GM19239 (cell line): ENCODE measurements around the gene TAF1A.

ENCODE experiments used
- DNase-seq: peaks from one replicate; pipeline ENCODE4 v3.0.0; 2011; ENCODE audit warnings: low spot score; ENCODE audit not compliant: insufficient read length
- FAIRE-seq: peaks from 2 replicates; lab custom pipeline; 2011; peaks lifted over from hg19 to GRCh38; lab: Jason Lieb, UNC

The TAF1A gene

DNA sequence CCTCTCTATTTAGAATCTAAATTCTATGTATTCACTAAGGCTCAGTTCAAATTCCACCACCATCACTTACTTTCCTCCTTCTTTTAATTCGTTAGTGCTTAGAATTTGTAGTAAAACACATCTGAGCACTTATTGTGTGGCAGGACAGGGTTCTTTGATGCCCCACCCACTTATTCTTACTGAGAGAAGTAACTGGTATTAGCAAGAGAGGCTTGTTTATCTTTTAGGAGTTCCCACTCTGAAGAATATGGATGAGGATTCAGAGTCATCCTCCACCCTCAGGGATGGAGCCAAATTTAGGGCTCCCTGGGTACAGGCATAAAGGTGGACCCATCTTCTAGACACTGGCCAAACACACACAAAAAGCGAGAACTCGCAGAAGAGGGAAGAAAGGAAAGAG, 11.5 kb upstream of the TAF1A start:
- DNase-seq, result no peak
- no peak for FAIRE-seq

DNA sequence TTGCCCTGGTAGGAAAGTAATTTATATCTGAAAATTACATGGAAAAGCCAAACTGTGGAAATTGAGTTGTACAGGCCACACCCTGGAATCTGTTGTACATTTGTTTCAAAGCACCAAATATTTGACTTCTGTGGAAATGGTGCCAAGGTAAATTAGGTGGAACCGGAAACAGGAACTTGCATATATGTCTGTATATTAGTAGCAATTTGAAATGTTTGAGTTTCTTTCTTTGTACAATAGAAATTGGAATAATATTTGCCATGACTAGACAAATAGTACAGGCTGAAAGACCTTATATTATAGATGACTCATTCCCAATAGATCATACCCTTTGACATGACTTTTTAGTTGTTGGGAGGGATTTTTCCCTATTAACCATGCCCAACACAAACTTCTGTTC, 10.5 kb upstream of the TAF1A start:
- FAIRE-seq (no peak), DNase-seq (no peak)

DNA sequence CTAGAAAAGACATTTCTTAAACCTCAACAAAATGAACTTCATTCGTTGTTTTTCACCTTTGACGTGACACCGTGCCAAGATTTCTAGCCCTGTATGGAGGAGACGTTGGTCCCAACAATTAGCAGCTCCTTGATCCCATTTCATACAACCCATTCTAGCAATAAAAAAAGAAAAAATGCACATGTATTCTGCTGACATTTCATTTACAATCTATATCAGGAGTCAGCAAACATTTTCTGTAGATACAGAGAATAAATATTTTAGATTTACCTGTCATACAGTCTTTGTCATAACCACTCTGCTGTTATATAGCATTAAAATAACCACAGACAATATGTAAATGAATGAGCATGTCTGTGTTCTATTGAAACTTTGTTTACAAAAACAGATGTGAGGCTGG, 7.0 kb upstream of the TAF1A start:
- DNase-seq, result no peak
- FAIRE-seq, result no peak

DNA sequence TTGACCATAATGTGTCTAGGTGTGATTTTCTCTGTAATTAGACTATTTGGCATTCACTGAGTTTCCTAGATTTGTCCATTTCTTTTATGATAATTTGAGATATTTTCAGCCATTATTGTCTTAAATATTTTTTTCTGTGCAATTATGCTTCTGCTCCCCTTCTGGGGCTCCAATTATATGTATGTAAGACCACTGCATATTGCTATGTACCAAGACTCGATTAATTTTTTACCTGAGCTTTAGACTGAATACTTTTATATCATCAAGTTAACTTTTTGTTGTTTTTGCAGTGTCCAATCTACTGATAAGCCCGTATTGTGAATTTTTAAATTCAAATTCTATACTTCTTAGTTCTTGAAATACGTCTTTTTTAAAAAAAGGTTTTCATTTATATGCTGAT, 5.1 kb upstream of the TAF1A start:
- FAIRE-seq (no peak), DNase-seq (no peak)

DNA sequence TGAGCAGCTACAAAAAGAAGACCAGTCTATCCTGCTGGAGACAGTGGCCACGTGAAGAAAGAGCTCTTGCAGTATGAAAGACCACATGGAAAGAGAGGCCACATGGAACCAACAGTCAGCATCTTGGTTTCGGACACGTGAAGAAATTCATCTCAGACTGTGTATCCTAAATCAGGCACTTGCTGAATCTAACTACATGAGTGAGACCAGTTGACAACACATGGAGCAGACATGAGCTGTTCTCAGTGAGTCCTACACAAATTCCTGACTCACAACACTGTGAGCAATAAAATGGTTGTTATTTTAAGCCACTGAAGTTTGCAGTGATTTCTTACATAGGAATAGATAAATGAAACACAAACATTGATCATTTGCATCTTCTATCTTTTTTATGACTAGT, 2.4 kb upstream of the TAF1A start:
- no peak for FAIRE-seq

DNA sequence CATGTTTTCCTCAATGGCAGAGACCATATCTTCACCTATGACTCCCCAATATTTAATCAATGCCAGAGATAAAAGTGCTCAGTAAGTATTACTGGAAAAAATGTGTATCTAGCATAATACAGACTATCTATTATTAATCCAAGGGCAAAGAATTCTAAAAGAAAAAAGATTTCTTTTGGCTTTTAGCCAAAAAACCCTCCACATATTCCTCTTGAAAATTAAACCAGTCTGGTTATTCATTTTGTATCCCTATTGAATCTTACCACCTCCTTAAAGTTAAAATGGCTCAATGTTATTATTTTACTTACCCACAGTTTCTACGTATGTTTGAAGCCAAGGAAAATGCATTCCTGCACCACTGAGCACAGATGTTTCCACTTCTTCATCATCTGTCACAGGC, 1.6 kb downstream of the TAF1A start:
- DNase-seq (no peak), FAIRE-seq (no peak)

More for the DNA sequence above, 2.4 kb upstream of the TAF1A start:
- DNase-seq, result no peak

DNA sequence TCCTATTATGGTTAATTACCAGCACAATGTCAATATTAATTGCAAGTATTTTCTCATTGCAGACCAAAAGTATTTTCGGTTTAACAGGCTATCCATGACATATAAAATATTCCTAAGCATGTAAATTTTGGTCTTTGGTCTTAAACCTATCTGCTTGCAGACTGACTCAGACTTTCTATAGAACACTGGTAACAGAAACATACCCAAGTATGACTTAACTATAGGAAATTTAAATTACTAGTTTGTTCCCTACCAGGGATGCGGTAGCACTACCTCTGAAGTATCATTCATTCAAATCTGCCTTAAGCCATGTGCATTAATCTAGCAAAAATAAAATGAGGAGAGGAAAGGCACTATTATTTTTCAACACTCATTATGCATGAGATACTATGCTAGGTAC, 2.9 kb downstream of the TAF1A start:
- DNase-seq (no peak), FAIRE-seq (peak; percentile 18)

DNA sequence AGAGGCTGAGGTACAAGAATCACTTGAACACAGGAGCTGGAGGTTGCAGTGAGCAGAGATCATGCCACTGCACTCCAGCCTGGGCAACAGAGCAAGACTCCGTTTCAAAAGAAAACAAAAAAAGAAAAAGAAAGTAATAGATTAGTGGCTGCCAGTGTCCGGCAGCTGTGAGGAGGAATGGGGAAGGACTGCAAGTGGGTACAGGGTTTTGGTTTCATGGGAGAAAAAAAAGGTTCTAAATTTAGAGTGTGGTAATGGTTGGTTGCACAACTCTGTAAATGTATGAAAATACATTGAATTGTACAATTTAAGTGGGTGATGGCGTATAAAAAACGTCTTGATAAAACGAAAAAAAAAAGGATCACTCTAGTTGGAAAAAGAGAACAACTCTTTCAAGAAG, 6.7 kb downstream of the TAF1A start:
- FAIRE-seq (peak; percentile 94), DNase-seq (peak; percentile 15)

DNA sequence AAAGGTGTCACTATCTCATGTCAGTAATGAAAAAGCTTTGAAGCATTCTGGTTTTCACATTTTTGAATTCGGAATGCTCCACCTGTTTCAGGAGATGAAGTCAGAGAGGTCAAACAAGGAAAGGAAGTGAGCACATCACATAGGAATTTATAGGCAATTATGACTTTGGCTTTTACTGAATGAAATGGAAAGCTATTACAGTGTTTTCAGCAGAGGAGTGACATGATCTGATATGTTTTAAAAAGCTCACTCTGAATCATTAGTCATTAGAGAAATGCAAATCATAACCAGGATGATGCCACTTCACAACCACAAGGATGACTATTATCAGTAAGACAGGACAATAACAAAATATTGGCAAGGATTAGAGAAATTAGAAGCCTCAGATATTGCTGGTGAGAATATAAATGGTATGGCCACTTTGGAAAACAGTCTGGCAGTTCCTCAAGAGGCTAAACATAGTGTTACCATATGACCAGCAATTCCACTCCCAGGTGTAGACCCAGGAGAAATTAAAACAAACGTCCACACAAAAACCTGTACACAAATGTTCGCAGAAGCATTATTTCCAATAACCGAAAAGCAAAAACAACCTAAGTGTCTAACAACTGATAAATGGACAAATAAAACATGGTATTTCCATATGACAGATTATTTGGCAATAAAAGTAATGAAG, 7.5 kb downstream of the TAF1A start:
- DNase-seq, result no peak
- FAIRE-seq, result peak; percentile 55

DNA sequence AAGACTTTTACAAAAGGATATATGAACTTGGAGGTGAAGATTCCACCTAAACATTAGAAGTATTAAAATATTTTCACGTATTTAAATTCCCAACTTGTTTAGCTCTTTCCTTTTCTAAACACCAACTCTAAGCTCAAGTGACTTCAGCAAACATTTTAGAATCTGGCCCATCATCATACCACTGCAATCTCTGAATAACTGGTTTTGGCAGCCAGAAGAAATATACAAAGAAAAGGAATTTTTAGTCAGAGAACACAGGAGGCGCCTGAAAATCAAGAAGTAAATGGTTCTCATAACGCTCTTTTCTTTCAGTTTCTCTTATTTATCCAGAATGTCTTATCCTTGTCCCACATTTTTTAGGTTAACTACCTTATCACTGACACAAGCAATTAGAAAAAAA, 10.4 kb downstream of the TAF1A start:
- DNase-seq, result no peak
- no peak for FAIRE-seq

DNA sequence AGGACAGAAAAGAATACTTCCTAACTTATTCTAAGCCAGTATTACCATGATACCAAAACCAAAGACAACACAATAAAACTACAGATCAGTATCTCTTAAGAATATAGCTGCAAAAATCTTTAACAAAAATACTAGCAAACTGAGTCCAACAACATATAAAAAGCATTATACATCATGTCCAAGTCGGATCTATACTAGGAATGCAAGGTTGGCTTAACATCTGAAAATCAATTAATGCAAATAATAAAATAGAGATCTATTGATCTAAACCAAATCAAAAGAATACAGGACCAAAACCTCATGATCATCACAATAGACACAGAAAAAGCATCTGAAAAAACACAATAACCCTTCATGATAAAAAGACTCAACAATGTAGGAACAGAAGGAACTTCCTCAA, 18.9 kb downstream of the TAF1A start:
- no peak for FAIRE-seq
- DNase-seq, result no peak

DNA sequence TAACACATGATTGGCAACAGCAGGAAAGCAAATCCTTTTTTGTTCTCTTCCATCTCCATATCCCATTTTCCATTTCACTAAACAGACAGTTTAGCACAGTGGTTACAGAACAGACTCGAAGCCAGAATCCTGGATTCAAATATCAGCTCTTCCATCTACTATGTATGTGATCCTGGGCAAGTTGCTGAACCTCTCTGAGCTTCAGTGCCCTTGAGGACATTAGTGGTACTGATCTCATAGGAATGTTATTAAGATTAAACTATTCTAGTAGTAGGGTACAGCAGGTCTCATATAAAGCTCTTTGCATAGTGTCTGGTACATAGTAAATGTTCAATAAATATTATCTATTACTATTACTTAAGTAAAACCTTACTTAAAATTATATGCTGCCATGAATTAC, 28.1 kb downstream of the TAF1A start:
- FAIRE-seq (no peak), DNase-seq (no peak)

DNA sequence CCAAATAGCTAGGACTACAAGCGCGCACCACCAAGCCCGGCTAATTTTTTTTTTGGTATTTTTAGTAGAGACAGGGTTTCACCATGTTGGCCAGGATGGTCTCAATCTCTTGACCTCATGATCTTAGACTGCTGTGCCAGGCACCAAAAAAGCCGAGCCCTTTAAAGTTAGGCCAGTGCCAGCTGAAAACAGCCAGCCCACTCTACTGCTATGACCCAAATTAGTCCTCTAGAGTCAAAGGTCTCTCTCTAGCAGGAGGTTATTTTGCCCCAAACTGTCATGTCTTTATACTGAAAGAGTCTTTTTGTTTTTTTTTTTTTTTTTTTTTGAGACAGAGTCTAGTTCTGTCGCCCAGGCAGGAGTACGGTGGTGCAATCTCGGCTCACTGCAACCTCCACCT, 32.2 kb downstream of the TAF1A start:
- no peak for DNase-seq
- no peak for FAIRE-seq

DNA sequence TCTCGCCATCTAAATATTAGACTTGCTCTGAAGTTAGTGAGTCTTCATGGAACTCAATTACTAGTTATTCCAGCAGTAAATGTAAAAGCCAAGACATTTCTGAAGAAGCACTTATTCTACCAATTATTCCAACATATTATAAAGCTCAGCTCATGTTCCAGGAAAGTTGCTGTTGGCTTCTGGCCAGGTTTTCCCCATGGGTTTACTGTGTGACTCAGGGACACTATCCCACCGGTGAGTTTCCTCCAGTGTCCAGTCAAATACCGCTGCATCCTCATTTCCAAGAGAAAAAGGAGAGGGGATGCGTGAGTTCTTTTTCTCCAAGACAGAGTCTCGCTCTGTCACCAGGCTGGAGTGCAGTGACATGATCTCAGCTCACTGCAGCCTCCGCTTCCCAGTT, 32.6 kb downstream of the TAF1A start:
- FAIRE-seq (no peak), DNase-seq (no peak)

DNA sequence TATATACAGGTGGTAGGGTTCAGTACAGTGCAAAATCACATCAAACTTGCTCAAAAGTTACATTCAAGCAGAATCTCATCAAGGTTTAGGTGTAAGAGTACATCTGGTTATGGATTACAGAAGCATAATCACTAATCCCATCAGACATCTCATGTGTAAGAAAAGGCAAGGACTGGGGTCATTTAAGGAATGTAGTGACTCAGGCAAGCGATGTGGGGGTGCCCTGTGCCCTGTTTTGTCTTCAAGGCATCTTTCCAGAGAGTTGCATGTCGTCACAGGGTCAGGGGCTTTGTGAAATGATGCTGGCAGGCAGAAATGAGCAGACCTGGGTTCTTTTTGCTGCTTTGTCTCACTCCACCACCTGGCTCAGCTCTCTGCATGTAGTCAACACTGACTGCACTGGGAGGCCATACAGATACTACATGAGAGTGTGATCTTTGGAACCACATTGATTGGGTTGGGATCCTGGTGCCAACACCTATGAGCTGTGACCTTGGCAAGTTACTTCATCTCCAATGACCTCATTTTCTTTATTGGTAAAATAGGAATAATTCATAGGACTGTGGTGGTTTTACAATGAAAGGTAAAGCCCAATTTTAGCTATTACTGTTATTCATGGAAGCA, 33.6 kb downstream of the TAF1A start:
- no peak for DNase-seq
- no peak for FAIRE-seq

DNA sequence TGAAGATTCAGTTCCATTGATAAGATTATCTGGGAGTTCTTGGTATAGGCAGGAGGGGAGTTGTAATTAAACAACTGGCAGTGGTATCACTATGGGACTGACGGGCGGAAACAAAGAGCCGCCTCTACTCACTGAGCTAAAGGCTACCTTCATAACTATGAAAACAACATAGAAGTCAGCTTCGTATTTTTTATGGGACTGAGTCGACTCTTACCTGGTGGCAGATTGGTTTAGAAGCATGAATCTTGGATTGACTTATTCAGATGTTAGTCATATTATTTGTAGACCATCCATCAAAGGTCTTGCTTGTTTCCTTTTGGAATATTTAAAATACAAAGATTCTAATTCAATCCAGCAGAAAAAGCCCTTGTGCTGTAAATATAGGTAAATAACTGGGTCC, 35.6 kb downstream of the TAF1A start:
- FAIRE-seq (no peak), DNase-seq (no peak)

DNA sequence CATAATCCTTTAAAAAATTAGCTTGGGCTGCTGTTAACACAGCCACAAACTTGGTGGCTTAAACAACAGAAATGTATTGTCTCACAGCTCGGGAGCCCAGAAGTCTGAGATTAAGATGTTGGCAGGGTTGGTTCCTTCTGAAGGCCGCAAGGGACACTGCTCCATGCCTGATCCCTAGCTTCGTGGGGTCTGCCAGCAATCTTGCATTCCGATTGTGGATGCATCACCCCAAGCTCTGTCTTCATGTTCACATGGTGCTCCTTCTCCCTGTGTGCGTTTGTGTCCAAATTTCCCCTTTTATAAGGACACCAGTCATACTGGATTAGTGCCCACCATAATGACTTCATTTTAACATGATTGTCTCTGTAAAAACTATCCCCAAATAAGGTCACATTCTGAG, 36.9 kb downstream of the TAF1A start:
- DNase-seq (no peak), FAIRE-seq (no peak)

DNA sequence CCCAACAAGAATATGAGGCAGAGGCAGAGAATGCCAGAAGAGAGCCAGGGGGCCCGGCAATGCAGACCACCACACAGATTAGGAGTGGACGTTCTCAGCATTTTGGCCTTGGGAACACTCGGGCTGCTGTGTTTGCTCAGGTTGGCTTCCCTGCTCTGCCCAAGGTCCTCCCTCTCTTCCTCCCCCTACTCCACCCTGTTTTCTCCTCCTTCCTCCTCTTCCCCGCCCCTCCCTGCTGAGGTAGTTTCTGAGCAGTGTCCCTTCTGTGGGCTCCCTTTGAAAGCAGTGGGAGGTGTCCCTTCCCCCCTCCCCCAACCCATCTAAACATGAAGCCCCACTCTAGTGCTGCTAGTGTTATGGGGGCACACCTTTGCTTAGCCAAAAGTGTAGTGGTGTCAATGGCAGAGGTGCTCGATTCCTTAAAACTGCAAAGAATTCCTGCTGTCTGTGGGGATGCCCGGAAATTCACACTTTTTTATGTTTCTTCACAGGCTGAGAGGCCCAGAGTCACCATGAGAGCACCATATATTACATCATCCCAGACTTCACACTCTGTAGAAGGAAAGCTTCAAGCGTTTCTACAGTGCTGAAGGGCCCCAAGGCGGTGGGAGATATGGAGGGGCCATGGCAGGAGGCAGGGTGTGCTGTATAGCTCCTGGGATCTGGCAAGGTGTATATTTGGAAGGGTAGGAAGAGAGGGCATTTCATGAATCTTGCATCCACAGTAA, 41.6 kb downstream of the TAF1A start, which contains the start of gene HHIPL2:
TSS of gene HHIPL2 (minus strand) at position 161 of the 728 bp plus-strand sequence. CDS start at position 101, 60 bp downstream.
- no peak for DNase-seq
- no peak for FAIRE-seq

DNA sequence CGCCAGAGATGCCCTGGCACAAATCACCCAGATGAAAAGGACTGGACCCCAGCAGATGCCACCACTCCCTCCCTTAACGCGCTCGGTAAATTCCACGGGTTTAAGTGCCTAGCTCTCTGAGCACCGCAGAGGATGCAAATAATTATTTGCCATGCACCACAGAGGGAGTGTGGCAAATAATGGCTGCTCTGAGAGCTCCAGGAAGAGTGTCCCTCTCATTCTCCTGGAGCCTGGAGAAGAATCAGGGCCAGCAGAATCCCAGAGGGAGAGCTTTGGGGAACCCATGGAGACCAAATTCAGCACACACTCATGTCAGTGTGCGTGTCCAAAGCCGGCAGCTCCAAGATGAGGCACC, 42.5 kb downstream of the TAF1A start:
- DNase-seq, result no peak

DNA sequence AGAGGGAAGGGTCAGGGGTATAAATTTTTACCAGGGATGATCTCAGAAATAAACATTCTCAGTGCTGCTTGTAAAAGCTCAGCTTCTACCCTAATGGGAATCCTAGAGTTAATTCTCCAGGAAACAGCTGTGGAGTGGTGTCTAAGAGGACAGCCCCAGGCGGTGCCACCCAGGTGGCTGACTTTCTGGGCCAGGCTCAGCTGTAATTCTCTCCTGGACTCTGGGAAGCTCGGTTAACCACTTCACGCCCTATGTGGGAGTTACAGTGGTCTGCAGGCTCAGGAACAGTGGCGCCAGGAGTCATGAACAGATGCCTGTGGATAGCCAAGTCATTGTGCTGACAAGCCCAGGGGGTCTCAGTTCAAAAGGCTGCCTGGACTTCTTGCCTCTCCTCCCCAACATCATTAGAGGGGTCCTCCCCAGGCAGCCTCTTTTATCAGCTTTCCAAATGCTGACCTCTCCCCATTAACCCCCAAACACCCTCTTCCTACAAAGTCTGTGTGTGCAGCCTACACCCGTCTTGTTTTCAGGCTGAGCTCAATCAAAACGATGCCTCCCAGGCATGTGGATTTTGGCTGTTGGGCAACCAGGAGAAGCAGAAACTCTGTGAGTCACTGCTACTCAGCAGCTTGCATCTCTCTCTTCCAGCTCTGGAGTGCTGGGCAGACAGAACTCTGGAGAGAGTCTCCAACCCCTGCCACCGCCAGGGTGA, 43.0 kb downstream of the TAF1A start:
- no peak for DNase-seq
- no peak for FAIRE-seq

More for the DNA sequence above, 42.5 kb downstream of the TAF1A start:
- no peak for FAIRE-seq

DNA sequence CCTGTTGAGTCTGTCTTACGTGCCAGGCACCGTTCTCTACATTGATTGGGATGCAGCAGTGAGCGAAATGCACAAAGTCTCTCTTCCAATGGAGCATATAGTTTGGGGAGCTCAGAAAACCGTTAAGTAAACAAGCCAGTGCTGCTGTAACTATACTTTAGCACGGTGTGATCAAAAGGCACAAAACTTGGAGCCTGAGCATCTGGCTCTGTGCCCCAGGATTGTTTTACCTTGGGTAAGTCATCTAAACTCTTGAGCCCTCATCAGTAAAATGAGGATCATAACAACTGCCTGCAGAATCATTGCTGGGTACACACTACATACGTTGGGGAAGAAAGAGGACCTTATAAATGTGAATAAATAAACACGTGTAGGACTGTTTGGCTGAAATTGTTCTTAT, 43.6 kb downstream of the TAF1A start:
- DNase-seq (no peak), FAIRE-seq (no peak)
